ENCODE measurements around the gene DNAH14. TPM values are rescaled to one million over a fixed set of nuclear protein-coding genes. Genes with fewer than 3 reads are reported as not detected.

The DNAH14 gene
- 4.2 and 5.8 TPM in 2 replicates for total RNA-seq

DNA sequence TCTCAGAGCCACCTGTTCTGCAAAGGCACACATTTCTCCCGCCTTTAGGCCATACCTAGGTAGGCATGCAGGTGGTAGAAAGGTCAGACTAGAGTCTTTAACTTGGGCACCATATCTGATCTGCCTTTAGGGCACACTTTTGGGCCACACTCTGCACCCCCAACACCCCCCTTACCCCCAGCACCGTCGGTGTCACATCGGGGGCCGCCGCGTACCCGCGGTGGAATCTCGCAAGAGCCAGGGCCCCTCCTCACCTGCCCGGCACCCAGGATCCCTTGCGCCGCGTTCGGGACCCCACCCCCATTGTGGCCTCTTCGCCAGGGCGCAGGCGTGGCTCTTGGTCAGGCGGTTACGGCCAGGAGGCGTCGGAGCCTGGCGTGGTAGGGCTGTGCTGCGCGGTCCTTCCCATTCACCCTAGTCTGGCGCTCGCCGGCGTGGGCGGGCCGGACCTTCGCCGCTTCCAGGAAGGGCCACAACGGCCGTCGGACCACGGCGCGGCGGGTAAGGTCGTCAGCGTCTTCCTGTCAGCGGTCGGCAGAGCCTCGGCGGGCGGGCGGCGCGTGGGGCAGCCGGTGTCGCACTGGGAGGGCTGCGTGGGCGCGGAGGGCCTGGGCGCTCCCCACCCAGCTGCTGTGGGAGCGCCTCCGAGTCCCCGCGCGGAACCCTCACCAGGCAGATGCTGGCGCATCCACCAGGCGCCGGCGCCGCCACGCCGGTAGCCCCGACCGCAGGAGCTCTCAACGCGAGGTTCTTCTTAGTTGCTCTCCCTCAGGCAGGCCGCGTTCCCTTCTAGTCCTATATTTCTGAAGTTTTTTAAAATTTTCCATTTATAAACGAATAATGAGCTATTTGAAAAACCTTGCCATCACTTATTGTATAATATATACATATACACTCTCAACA lies at the start of gene DNAH14:
TSS of gene DNAH14 (plus strand) at position 341 of the 903 bp plus-strand sequence. CDS start 23,028 bp downstream, outside the sequence.

DNA sequence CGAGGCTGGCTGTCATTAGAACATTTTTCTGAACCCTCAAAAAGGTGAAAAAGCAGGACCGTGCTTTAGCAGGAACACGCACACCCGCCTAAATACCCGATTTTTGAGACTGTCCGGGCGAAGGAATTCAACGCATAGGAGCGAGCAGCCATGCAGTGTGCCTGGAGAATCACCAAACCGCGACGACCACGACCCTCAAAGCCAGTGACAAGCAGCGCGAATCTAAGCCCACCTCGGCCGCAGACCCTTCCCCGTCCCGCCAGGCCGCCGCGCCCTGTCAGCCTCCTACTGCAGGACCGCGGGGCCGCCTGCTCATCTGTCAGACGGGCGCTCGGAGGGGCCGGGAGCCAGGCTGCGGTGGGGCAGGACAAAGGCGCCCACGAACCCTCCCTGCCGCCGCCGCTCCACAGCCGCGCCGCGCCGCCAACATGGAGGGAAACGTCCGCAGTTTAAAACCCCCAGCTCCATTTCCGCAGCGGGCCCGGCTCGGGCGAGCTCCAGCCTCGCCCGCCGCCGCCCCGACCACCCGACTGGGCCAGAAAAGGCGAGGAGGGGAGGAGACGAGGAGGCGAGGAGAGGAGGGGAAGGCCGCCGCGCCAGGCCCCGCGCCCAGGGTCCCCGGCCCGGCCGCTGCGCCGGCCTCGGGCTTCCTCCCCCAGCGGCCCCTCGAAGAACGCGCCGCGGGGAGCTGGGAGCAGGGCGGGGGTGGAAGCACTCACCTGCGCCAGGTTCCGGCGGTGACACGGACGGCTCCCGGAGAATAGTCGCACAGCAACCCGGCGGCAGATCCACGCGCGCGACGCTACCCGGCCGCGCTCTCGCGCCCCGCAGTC lies 498.0 kb downstream of the DNAH14 start, which contains the start of gene LBR:
TSS of gene LBR (minus strand) at position 804 of the 833 bp plus-strand sequence. CDS start 3,963 bp downstream, outside the sequence.

